ENCODE measurements around the gene CCM2L.

DNA sequence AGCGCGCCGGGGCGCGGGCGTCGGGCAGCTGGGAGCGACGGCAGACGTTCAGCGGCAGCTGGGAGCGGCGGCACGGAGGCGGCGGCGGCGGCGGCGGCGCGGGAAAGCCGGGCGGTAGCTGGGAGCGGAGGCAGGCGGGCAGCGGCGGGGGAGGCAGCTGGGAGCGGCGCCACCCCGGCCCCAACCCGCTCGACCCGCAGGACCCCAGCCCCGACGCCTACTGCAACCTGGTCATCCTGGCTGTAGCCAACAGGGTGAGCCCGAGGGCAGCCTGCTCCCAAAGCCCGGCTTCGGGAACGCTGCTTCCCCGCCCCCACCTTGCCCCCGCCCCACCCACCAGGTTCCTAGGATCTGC lies 8.9 kb downstream of the CCM2L start:
- TF ChIP-seq POLR2AphosphoS5 (IDR thresholded peaks at IDR 0.05; ENCODE audit: borderline replicate concordance, low read depth, low read length) (no peak), EZH2 (IDR thresholded peaks at IDR 0.05) (no peak)
